Dermis blood vessel endothelial cell (primary cell): Measurements from ENCODE around the gene ITGBL1. TPM values are rescaled to one million over a fixed set of nuclear protein-coding genes. Genes with fewer than 3 reads are reported as not detected.

ENCODE experiments used
- DNase-seq: peaks from one replicate; pipeline ENCODE4 v3.0.0; 2010
- total RNA-seq: library from RNA; depleted of rRNA; stranded (reverse); fragments of >200 nt; gene quantifications from 2 replicates; pipeline ENCODE4 v1.2.3, GENCODE V29; 2014

The ITGBL1 gene
- total RNA-seq, 1 donor from 2014 or later = 16.3 TPM

- no peak for DNase-seq
Observed at GRCh38 chr13:101569807-101570206, 117.3 kb downstream of the ITGBL1 start.

DNA sequence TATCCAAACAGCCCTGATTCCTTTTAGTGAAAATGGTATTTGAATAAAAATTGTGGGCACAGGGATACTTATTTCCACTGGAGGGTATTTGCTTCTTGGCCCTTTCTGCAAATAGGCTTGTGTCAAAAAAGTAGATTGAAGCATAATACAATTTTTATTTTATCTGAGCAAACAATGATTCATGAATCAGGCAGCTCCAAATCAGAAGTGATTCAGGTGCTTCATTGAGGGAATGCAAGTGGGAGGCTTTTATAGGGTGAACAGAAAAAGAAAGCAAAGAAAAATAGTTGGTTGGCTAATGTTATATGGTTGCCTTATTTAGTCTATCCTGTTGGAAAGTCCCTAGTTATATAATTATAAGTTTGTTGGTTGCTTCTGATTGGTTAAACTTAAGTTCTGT lies 117.9 kb downstream of the ITGBL1 start:
- DNase-seq = peak; percentile 3

- peak; percentile 55 for DNase-seq
Observed at GRCh38 chr13:101572456-101572855, 120.0 kb downstream of the ITGBL1 start.

DNA sequence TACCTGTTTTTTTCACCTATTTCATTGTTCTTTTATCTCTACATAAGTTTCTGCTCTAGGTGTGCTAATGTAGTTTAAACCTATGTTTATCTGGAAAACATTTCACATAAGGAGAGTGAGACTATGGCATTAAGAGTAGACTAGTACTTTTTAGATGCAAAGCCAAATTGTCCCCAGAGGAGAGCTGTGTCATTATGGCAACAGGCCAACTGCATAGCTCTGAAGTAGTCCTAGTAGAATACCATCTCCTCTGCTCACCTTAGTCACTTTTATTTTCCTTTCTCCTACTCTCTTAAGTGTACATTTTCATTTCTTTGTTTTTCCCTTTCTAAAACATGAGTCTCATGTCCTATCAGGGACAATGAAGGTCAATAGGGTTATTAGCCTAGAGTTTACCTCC lies 123.1 kb downstream of the ITGBL1 start:
- DNase-seq = peak; percentile 32

- peak; percentile 18 for DNase-seq
Observed at GRCh38 chr13:101576455-101576854, 124.0 kb downstream of the ITGBL1 start.

GRCh38 chr13:101576977-101577376 lies 124.5 kb downstream of the ITGBL1 start:
- no peak for DNase-seq

GRCh38 chr13:101579281-101579802 lies 126.9 kb downstream of the ITGBL1 start:
- peak; percentile 64 for DNase-seq

DNA sequence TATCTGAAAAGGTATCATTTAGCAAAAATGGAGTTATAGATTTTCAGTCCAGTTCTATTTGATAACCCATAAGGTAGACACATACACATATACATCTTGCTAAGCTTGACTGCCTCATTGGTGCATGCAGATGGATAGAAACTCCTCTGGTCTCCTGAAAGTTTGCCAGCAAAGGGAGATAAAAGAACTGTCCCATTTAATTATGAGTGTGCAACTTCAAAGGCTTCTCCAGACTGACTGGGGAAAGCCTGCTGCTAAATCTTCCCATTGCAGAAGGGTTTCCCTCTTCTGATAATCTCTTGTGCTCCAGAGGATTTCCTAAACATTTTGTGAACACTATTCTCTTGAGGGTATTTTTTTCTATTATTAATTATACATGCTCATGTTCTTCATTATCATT lies 131.9 kb downstream of the ITGBL1 start:
- no peak for DNase-seq

DNA sequence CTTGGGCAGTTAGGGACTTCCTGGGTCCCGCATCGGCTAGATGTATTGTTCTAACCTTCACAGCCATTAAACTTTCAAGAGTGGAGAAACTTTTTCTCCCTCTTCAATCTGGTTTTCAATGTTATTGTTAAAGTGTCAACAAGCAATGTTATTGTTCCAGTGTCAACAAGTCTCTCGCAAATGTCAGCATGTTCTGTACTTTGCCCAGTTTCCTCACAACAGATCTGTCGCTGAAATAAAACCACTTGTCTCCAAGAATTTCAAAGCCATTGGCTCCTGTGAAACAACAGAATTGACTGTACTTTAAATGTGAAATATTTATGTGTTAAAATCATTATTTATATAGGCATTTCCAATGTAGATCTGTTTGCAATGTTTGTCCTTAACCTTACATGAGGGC lies 138.0 kb downstream of the ITGBL1 start:
- no peak for DNase-seq

GRCh38 chr13:101594936-101595335 lies 142.5 kb downstream of the ITGBL1 start:
- DNase-seq = no peak

GRCh38 chr13:101596803-101597202 lies 144.3 kb downstream of the ITGBL1 start:
- DNase-seq = no peak

- DNase-seq = no peak
Observed at GRCh38 chr13:101611491-101612475, 159.3 kb downstream of the ITGBL1 start.

DNA sequence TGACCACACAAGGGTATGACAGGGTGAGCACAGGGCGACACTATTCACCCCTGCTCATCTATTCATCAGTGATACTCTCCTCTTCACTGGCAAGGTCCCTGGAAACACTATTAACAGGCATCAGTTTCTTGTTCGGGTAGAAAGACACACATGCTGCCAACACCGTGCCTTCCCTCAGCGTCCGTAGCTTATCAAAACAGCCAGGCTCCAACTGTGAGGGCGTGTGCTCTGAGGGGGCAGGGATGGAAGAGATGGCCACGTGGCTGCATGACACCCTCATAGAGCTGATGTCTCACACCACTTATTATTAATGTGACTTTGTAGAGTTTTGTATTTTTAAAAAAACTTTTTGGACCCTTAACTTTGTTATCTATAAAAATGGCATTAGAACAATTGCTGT lies 160.3 kb downstream of the ITGBL1 start:
- DNase-seq = no peak

DNA sequence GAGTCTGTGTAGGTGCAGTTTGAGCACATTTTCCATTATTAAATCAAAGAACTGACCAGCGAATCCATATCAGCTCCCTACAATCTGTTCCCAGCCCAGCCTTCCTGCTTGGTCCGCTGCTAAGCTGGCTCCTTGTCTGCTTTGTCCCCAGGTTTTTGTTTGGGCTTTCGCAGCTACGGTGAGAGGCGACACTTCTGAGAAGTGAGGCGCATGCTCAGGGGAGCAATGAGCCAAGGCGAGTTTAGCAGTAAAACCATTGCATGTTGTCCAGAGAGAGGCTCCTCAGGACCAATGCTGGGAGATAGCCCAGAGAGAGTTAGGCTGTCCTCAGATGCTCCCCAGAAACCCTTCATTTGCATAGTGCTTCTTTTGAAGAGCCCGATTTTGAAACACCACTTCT lies 162.0 kb downstream of the ITGBL1 start:
- no peak for DNase-seq

DNA sequence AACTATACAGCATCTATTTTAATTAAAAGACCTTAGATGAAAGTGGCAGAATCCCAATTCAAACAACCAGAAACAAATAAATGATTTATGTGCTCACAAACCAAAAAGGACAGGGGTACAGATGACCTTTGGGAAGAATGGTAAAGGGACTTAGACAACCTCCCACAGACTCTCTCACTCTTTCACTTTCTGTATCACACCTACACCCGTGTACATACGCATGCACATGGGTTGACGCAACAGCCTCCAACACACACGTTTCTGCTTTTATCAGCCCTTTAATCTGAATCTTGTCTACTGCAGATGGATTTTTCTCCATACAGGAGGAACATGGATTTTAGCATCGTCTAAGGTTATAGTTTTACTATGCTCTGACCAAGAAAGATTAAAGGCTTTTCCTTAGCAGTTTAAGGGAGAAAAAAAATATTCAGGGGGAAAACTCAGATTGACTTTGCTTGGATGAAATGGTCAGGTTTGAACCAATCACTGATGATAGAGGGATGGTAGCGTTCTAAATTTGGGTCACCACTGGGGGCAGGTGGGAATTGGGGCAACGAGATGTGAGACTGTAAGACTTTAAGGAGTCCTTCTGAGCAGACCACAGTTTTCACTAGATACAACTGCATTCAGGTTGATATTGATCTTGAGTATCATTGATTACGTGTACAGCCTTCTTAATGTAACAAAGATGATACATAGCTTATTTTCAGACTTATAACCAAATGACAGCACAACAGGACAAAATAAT lies 166.1 kb downstream of the ITGBL1 start:
- no peak for DNase-seq

GRCh38 chr13:101621099-101621498 lies 168.6 kb downstream of the ITGBL1 start:
- no peak for DNase-seq

DNA sequence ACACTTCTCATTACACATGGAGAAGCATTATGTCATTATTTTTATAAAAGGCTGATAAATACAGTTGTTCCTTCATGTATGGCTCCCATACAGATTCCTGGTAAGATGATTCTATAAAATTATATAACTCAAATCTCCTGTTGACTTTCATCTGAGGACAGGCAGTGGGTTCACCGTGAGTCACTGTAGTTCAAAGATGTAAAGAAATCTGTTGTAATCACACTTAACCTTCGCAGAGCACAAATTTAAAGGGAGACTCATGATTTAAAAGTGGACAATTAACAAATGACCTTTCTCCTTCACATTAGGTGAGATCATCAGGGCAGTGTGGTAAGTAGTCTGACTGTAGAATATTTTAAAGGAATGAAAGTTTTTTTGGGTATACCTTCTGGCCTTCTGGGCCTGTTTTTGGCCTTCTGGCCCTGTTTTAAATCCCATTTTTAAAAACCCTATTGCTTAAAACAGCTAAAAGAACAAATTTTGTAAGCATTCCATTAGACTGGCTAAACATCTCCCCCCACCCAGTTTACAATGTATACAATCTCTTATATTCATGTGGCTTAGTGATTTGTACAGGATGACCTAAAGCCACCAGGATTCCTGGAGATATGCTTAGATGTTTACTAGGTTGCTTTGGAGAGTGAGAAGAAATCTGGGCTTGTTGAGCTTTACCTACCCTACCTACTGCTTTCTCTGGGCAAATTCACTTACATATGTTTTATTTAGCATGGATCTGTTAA lies 171.2 kb downstream of the ITGBL1 start:
- DNase-seq = peak; percentile 62

- peak; percentile 69 for DNase-seq
Observed at GRCh38 chr13:101624210-101624922, 171.9 kb downstream of the ITGBL1 start.

DNA sequence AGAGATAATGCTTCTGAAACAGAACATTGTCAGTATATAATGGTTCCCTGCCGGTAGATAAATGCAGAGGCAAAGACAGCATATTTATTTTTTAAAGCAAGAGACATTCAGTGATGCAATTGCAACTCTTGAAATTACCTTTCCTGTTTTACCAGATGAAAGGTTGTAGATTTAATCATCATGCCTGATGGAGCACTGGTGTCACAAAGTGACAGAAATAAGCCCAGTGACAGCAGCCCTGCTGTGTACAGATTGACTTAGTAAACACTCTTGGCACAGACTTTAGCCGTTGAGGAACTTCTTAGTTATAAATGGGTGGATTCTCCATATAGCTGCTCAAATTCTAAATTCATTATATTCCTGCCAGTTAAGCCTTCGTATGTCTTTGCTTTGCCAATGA lies 172.5 kb downstream of the ITGBL1 start:
- DNase-seq = no peak

- DNase-seq = peak; percentile 29
Observed at GRCh38 chr13:101626925-101627555, 174.6 kb downstream of the ITGBL1 start.

- DNase-seq = no peak
Observed at GRCh38 chr13:101627556-101627943, 175.1 kb downstream of the ITGBL1 start.

DNA sequence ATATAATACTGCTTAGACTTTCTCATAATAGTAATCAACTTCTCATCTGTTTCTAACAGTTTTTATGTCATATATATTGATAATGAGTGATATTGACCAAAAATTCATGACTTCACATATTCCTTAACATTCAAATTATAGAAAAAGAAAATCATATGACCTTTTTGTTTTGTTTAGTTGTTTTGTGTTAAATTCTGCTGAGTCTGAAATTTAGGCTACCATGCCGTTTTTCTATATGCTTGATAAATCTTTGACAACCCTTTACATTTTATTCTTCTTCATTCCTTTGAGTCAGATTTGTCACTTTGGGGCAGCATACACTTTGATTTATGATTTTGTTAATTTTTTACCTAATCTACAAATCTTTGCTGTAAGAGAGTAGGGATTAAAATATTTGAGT lies 176.4 kb downstream of the ITGBL1 start:
- DNase-seq = no peak
